Activated B cell treated with CpG ODN at 0.5 μM for 24 hours (primary cell): ENCODE data around the gene KDR. TPM values are rescaled to one million over a fixed set of nuclear protein-coding genes. Genes with fewer than 3 reads are reported as not detected.

Source experiments
- ATAC-seq: fragments of 200-7000 bp; cut with Tn5 transposase; one replicate; pipeline ENCODE4 v1.10.0; 2021; ENCODE audit warnings: low read depth, mild to moderate bottlenecking, moderate library complexity
- CTCF ChIA-PET: fragments of 350-600 bp; sonication (Branson Sonifier 250); formaldehyde crosslinking; loops from one replicate; lab custom pipeline; 2021; ENCODE audit warnings: antibody characterized with exemption; lab: Charles Lee
- POLR2A ChIA-PET: fragments of 350-600 bp; sonication (Branson Sonifier 250); formaldehyde crosslinking; loops from one replicate; lab custom pipeline; 2021; ENCODE audit warnings: antibody characterized with exemption; lab: Charles Lee
- DNase-seq: peaks from one replicate; pipeline ENCODE4 v3.0.0; 2022
- H3K27ac Mint-ChIP-seq: one replicate; pipeline ENCODE4 v1.8.0; 2020; ENCODE audit warnings: mixed read lengths
- H3K27me3 Mint-ChIP-seq: one replicate; pipeline ENCODE4 v1.8.0; 2021; ENCODE audit warnings: mixed read lengths
- H3K36me3 Mint-ChIP-seq: one replicate; pipeline ENCODE4 v1.8.0; 2021; ENCODE audit warnings: low read depth, mixed read lengths
- H3K4me1 Mint-ChIP-seq: one replicate; pipeline ENCODE4 v1.8.0; 2021; ENCODE audit warnings: mixed read lengths
- H3K4me3 Mint-ChIP-seq: one replicate; pipeline ENCODE4 v1.8.0; 2020; ENCODE audit warnings: mild to moderate bottlenecking, mixed read lengths
- H3K9me3 Mint-ChIP-seq: one replicate; pipeline ENCODE4 v1.8.0; 2020; ENCODE audit warnings: mixed read lengths
- CTCF ChIP-seq: fragments of 200-600 bp; IDR thresholded peaks from one replicate; pipeline ENCODE4 v1.8.0; 2022; ENCODE audit warnings: antibody characterized with exemption, mild to moderate bottlenecking
- intact Hi-C: fragments of 100-400 bp; cut with micrococcal nuclease; formaldehyde crosslinking; loops from one replicate; pipeline ENCODE4 v1.15.1; 2024
- total RNA-seq: library from RNA; stranded (reverse); gene quantifications from 2 replicates; pipeline ENCODE4 v1.2.3, GENCODE V29; 2022

Gene KDR
- total RNA-seq, 1 donor from 2014 or later: not detected

DNA sequence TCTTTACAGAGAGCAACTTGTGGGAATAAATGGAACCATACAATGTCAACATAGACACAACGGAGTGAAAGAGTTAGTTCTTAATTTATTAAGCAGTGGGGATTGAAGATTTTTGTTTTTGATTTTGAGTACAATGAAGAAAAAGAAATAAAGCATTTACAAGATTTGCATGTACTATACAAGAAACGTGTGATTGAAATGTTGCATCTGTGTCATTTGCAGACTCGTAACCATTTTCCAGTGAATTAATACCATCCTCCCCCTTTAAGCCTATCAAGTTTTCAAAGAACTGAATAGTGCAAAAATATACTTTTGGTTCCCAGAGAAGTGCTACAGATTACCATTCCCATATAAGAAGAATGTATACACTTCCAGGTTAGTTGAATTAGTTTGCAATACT, 8.6 kb upstream of the KDR start:
- CTCF ChIA-PET: no interaction called here
- ATAC-seq (no peak), DNase-seq (no peak)
- Mint-ChIP-seq H3K36me3 (no peaks in the 10 kb centered on the region), H3K9me3 (no peaks in the 10 kb centered on the region), H3K27me3 (peaks cover 3% of the 10 kb centered on the region), H3K27ac (no peak overlapping the region), H3K4me3 (no peak overlapping the region), H3K4me1 (no peaks in the 10 kb centered on the region)
- intact Hi-C loops: no loop called here
- POLR2A ChIA-PET: no interaction called here
- TF ChIP-seq CTCF: no peak

DNA sequence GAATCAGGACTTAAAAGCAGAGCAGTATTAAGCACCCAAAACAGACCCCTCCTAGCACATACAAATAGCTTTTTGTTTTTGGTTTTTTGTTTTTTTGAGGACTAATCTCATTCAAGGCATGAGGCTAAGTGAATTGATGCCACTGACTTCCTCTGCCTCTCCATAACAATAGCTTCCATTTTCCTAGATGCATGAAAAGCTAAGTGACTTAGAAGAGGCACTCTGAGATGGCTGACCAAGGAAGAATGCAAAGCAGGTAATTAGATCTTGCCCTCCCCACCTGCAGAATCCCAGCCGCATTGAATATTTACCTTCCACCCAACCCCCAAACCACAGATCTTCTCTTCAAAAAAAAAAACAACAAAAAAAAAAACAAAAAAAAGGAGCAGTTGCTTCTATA, 7.4 kb upstream of the KDR start:
- ATAC-seq: no peak
- peaks cover 5% of the 10 kb centered on the region for H3K27me3 Mint-ChIP-seq
- no peaks in the 10 kb centered on the region for H3K36me3 Mint-ChIP-seq
- ChIA-PET POLR2A (no interaction called here), CTCF (no interaction called here)
- intact Hi-C loops: no loop called here
- H3K27ac Mint-ChIP-seq: no peak overlapping the region
- H3K9me3 Mint-ChIP-seq: peaks cover 2% of the 10 kb centered on the region
- H3K4me1 Mint-ChIP-seq: no peaks in the 10 kb centered on the region
- DNase-seq: no peak
- TF ChIP-seq CTCF: no peak
- H3K4me3 Mint-ChIP-seq: no peak overlapping the region

DNA sequence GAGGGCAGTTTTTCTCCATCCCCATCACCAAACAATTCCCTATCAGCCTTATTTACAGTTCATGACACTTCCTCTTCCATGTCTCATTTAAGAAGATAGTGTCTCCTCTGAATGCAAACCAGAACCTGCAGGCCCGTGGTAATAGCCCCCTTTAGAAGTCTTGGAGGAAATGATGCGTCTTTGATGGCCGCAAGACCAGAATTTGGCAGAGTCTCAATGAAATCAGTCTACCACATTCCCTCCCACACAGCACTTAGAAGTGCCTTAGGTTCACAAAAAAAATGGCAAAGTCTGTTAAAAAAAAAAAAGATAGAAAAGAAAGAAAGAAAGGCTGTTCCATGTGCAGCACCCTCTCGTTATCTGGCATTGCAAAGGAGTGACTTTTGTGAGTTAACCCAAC, 2.1 kb upstream of the KDR start:
- Mint-ChIP-seq H3K4me3 (no peak overlapping the region), H3K9me3 (peaks cover 2% of the 10 kb centered on the region), H3K36me3 (no peaks in the 10 kb centered on the region), H3K27ac (no peak overlapping the region), H3K27me3 (peaks cover 30% of the 10 kb centered on the region), H3K4me1 (peaks cover 2% of the 10 kb centered on the region)
- POLR2A ChIA-PET: no interaction called here
- DNase-seq (no peak), ATAC-seq (no peak)
- intact Hi-C loops: no loop called here
- no peak for TF ChIP-seq CTCF
- CTCF ChIA-PET: no interaction called here

DNA sequence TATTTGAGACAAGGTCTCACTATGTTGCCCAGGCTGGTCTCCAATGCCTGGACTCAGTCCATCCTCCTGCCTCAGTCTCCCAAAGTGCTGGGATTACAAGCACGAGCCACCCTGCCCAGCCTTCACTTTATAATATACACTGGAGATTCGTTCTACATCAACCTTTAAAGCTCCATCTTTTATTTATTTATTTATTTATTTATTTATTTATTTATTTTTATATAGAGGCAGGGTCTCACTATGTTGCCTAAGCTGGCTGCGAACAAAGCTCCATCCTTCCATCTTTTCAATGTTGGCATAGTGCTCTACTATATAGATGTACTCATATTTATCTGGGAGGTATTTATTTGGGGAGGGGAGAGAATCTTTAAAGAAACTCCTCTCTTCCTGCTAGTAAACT, 1.7 kb upstream of the KDR start:
- H3K4me3 Mint-ChIP-seq: no peak overlapping the region
- peaks cover 2% of the 10 kb centered on the region for H3K4me1 Mint-ChIP-seq
- intact Hi-C loops: no loop called here
- peaks cover 2% of the 10 kb centered on the region for H3K9me3 Mint-ChIP-seq
- no peak for TF ChIP-seq CTCF
- POLR2A ChIA-PET: no interaction called here
- H3K27me3 Mint-ChIP-seq: peaks cover 30% of the 10 kb centered on the region
- ATAC-seq: no peak
- H3K27ac Mint-ChIP-seq: no peak overlapping the region
- no peak for DNase-seq
- CTCF ChIA-PET: no interaction called here
- H3K36me3 Mint-ChIP-seq: no peaks in the 10 kb centered on the region

DNA sequence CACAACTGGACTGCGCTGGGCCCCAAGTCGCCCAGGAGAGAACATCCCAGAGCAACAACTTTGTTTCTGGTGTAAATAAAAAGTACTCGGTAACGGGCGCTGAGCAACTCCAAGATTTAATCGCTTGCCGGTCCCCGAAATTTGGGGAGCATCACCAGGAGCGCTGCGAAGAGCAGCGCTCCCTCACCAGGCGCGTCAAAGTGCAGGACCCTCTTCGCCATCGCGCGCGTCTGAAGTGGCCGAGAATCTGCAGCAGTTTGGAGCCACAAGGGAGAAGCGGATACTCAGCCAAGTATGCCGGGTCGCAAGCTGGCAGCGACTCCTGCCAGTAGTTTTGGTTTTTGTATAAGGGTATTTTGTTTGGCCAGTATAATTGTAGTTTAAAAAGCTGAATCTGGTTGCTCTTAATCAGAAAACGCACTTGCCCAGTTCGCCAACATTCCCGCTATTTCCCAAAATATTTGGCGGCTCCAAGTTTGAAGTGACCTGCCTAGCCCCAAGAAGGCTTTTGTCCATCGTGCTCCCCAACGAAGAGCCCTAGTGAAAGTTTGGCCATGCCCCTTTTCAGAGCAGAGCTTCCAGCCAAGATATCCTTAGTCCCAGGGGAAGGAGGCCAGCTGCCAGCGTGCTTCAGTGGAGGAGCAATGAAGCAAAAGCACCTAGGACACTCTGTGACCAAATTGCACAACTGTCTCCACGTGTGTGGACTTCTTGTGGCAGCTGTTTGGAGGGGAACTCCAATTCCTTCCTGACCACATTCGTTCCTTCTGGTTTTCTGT, 557 bp upstream of the KDR start:
- TF ChIP-seq CTCF: no peak
- Mint-ChIP-seq H3K27me3 (peaks cover 30% of the 10 kb centered on the region), H3K9me3 (peaks cover 2% of the 10 kb centered on the region), H3K4me3 (no peak overlapping the region), H3K36me3 (no peaks in the 10 kb centered on the region), H3K4me1 (peaks cover 2% of the 10 kb centered on the region), H3K27ac (no peak overlapping the region)
- intact Hi-C loops: no loop called here
- POLR2A ChIA-PET: no interaction called here
- DNase-seq: no peak
- ATAC-seq: no peak
- CTCF ChIA-PET: no interaction called here
